HG03025 (cell line): Measurements from ENCODE around the gene CCL4.
A peak's percentile ranks its signal among the peaks of the same experiment; 100 is the strongest.

ENCODE experiments used
- ATAC-seq: cut with Tn5 transposase; IDR thresholded peaks from one replicate; pipeline ENCODE4 v1.9.1; 2021; ENCODE audit warnings: mild to moderate bottlenecking, moderate library complexity; ENCODE audit not compliant: unreplicated experiment, low FRiP score

The CCL4 gene

DNA sequence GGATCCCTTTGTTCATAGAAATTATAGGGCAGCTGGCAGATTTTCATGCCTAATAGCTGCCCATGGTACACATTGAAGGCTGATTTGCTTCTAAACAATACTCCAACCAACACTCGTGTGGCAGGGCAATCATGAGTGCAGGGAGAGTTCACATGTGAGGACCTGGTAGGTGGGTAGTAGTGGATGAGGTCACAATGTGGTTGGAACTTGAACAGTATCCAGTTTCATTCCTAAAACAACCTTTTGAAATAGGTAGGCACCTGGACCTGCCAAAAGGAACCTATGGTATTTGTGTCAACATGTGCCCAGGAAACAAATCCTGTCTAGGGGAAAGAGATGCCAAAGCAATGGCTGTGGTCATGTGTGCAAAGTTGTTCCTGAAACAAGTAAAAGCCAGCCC is 32.8 kb downstream of the CCL4 start:
- no peak for ATAC-seq

DNA sequence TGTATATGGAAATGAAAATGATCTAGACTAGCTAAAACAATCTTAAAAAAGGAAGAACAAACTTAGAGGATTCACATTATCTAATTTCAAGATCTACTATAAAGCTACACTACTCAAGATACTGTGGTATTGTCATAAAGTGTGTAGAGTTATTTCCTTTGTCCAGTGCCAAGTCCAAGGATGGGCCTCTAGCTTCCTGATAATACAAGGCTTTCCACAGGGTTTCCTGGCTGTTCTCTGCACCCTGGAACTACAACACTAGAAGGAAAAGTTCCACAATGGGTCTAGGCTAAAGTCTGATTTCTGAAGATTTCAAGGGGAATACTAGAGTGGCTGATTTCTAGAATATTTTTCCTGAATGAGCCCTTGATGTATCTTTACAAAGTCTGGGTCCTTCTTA is 38.6 kb downstream of the CCL4 start:
- ATAC-seq: no peak

DNA sequence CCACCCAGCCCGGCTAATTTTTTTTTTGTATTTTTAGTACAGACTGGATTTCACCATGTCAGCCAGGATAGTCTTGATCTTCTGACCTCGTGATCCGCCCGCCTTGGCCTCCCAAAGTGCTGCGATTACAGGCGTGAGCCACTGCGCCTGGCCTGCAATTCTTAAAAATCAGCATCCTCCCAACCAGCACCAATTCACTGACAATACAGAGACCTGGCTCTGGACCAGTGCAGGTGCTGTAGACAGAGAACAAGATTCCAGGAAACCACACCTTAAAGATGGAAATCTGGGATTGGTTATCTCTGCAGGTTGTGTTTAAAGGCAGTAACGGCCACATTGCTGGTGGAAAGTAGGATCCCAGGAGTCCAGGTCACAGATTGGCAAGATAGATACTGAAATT is 39.2 kb downstream of the CCL4 start:
- no peak for ATAC-seq

- ATAC-seq: no peak
Observed at GRCh38 chr17:36144014-36144413, 40.4 kb downstream of the CCL4 start.

- ATAC-seq: no peak
Observed at GRCh38 chr17:36144981-36145729, 41.5 kb downstream of the CCL4 start.

DNA sequence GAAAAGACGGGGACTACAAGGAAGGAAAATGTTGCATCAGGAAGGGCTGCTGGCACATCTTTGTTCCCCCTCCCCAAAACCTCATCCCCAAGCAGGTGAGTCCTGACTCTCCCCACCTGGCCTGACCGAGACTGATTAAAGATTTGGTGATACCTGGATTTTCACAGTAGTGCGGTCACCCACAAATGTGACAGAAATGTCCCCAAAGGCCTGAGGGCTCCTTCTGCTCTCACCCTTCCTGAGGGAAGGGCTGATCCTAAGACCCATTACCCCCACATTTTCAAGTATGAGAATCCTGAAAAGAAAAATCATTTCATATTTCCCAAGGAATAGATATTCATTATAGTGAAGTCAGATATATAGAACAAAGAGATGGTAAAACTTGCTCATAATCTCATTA is 44.0 kb downstream of the CCL4 start:
- ATAC-seq: no peak

DNA sequence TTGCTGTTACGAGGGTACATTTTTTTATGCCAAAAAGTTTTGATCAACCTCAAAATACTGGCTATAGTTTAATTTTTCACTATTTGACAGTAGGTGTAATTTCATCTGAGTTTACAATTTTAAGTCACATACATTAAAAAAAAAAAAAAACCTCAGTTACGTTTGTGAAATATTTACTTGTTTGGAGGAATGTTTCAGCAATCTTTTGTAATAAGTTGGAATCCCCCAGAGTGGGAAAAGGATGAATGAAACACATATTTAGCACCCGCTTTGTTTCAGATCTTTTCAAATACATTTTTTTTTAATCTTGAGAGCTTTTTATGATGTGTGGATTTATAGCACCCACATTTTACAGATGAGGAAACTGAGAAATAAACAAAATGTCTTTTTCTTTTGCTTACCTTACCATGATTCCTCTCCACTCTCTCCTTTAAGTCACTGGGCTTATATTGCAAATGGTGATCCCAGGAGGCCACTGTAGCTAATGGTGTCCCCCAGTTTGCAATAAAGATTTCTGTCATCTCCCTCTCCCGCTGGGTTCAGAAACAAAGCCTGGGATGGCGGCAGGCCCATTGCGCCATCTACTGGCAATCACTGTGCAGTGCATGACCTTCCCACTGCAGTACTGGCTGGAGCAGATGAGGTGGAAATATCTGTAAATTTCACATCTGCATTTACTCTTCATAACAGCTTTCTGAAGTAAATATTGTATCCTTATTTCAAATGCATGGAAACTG is 45.1 kb downstream of the CCL4 start:
- ATAC-seq: peak; percentile 45

DNA sequence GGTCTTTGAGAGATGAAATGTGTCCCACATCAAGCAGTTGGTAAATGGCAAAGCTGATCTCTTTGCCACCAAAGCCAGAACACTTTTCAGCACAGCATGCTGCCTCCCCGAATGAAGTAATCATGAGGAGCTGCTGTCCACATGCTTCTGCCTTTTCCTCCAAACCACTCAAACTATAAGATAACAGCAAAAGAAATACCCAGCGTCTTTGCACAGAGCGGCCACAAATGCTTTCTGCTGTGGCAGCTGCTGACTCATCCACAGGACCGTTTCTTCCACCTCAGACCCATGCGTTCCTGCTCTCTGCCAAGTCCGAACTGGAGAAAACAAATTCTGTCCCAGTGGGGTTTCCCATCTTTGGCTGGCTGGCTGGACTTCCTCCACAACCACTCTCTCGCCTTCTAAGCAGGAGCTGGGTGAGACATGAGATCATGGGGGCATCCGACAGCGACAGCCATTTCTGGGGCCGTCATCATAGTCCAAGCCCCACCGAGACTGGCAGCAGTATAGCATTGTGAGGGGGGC is 45.7 kb downstream of the CCL4 start:
- no peak for ATAC-seq

GRCh38 chr17:36151891-36152638 is 48.4 kb downstream of the CCL4 start:
- ATAC-seq: no peak

GRCh38 chr17:36152639-36153120 is 49.1 kb downstream of the CCL4 start:
- ATAC-seq: no peak

GRCh38 chr17:36153895-36154610 is 50.4 kb downstream of the CCL4 start:
- no peak for ATAC-seq
